Right lobe of liver (tissue), 6 donors: ENCODE results near the gene ZNF695. TPM values are rescaled to one million over a fixed set of nuclear protein-coding genes. Genes with fewer than 3 reads are reported as not detected.

ENCODE experiments used
- ATAC-seq, 4 donors: fragments of 200-7000 bp; cut with Tn5 transposase; one replicate each; pipeline ENCODE4 v1.9.1; 2020; ENCODE audit warnings: mild to moderate bottlenecking in 4 of 4, moderate library complexity in 4 of 4
- DNase-seq, 3 donors: peaks; one replicate each; pipeline ENCODE4 v3.0.0-alpha.2; 2020
- H3K27ac ChIP-seq, 3 donors: fragments of 200-600 bp; one replicate each; pipeline ENCODE4 v1.8.0; 2022
- H3K27me3 ChIP-seq, 2 donors: fragments of 200-600 bp; one replicate each; pipeline ENCODE4 v1.8.0; 2022
- H3K36me3 ChIP-seq, 4 donors: fragments of 200-600 bp; sonication (generic) in 1 of 4; one replicate each; pipeline versions ENCODE4 v1.5.1 to v1.8.0; 2017 to 2022; ENCODE audit warnings: control low read depth in 1 of 4
- H3K4me1 ChIP-seq, 4 donors: fragments of 200-600 bp; sonication (generic) in 1 of 4; one replicate each; pipeline versions ENCODE4 v1.5.1 to v1.8.0; 2017 to 2022; ENCODE audit warnings: control low read depth in 1 of 4
- H3K4me3 ChIP-seq, 3 donors: fragments of 200-600 bp; one replicate each; pipeline ENCODE4 v1.8.0; 2022
- H3K9me3 ChIP-seq, 4 donors: fragments of 200-600 bp; sonication (generic) in 1 of 4; one replicate each; pipeline versions ENCODE4 v1.5.1 to v1.8.0; 2017 to 2022; ENCODE audit warnings: control low read depth in 1 of 4
- CTCF ChIP-seq, 4 donors: fragments of 200-600 bp in 3 of 4; fragments of 450-650 bp in 1 of 4; IDR thresholded peaks; one replicate each; pipeline versions ENCODE4 v1.5.1 to v1.8.0; 2016 to 2022; ENCODE audit warnings: antibody characterized with exemption in 4 of 4, mild to moderate bottlenecking in 2 of 4
- POLR2A ChIP-seq: fragments of 450-650 bp; IDR thresholded peaks from one replicate; pipeline ENCODE4 v1.6.1; 2017; ENCODE audit warnings: antibody characterized with exemption, mild to moderate bottlenecking
- WGBS: methylation state at CpG from one replicate; pipeline ENCODE4 v1.1.6; 2018; ENCODE audit warnings: low coverage, low lambda C conversion rate; ENCODE audit not compliant: insufficient coverage; ENCODE audit errors: missing lambda C conversion rate; 5-methylcytosine and 5-hydroxymethylcytosine counted together
- intact Hi-C, 2 donors: fragments of 100-400 bp; cut with DNase I; formaldehyde crosslinking; loops; one replicate each; pipeline versions ENCODE4 v1.11.2 to v1.14.1; 2022
- total RNA-seq, 6 experiments: library from RNA; depleted of rRNA in 2 of 6; stranded (reverse); fragments of >200 nt in 2 of 6; fragmentation: NEBNext Ultra II Directional in 3 of 6; extraction: Animal tissue kit (Norgen Biotek cat#: 25700) in 3 of 6; gene quantifications; one replicate each; pipeline versions ENCODE4 v1.1.0 to v1.2.4, GENCODE V29; 2016 to 2023
- donor health status: DM: no; HTN: yes; CAD: no.
- donor health status: DM: no; HTN: no; CAD: no.
- donor health status: DM: no; HTN: no; CAD: no.
- donor health status: DM: no; HTN: yes; CAD: no.
- donor health status: DM: no; HTN: yes; CAD: no.

The ZNF695 gene
- total RNA-seq, 6 experiments from 2014 or later, result not detected

- Histone ChIP-seq H3K36me3 (no peaks in the 10 kb centered on the region), H3K9me3 (no peaks in the 10 kb centered on the region), H3K4me3 (no peak overlapping the region), H3K4me1 (no peaks in the 10 kb centered on the region), H3K27me3 (no peaks in the 10 kb centered on the region), H3K27ac (no peak overlapping the region)
- DNase-seq, result no peak
- ATAC-seq, result no peak
- intact Hi-C loops, result no loop called here
- WGBS, result 50% methylated on average over 3 of the region's 4 CpGs
- TF ChIP-seq CTCF (IDR thresholded peaks at IDR 0.05), result no peak
- TF ChIP-seq POLR2A, result no peak
Measured at GRCh38 chr1:246954126-246954525, 53.7 kb downstream of the ZNF695 start.

GRCh38 chr1:246951413-246951812 lies 56.4 kb downstream of the ZNF695 start:
- Histone ChIP-seq H3K4me3 (no peak overlapping the region), H3K4me1 (no peaks in the 10 kb centered on the region), H3K9me3 (no peaks in the 10 kb centered on the region), H3K36me3 (no peaks in the 10 kb centered on the region), H3K27me3 (no peaks in the 10 kb centered on the region), H3K27ac (no peak overlapping the region)
- TF ChIP-seq CTCF (IDR thresholded peaks at IDR 0.05) (no peak), POLR2A (no peak)
- intact Hi-C loops, result no loop called here
- DNase-seq, result no peak
- WGBS, result 50% methylated on average over 1 of the region's 4 CpGs
- ATAC-seq, result no peak

DNA sequence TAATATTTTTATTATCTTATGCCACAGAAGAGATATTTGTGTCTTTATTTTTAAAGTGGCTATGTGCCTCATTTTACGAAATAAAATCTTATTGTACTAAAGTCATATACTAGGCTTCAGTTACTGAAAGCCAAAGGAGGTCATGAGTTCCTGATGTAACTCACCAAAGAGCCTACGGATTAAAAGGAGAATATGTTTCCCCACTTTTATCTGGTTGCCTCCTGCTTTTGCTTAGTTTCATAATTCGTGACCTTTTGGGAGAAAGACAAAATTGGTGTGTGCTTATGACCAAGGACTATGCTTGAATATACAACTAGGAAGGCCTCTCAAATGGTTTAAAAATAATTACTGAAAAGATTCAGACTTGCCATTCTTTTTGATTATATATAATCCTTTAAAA lies 57.9 kb downstream of the ZNF695 start:
- H3K9me3 ChIP-seq, result no peaks in the 10 kb centered on the region
- DNase-seq, result no peak
- 71% methylated on average over 3 of the region's 3 CpGs for WGBS
- no peaks in the 10 kb centered on the region for H3K4me1 ChIP-seq
- no peak overlapping the region for H3K4me3 ChIP-seq
- no peak for ATAC-seq
- TF ChIP-seq CTCF (IDR thresholded peaks at IDR 0.05), result no peak
- no peak for TF ChIP-seq POLR2A
- H3K27ac ChIP-seq, result no peak overlapping the region
- H3K36me3 ChIP-seq, result no peaks in the 10 kb centered on the region
- H3K27me3 ChIP-seq, result no peaks in the 10 kb centered on the region
- intact Hi-C loops, result no loop called here

DNA sequence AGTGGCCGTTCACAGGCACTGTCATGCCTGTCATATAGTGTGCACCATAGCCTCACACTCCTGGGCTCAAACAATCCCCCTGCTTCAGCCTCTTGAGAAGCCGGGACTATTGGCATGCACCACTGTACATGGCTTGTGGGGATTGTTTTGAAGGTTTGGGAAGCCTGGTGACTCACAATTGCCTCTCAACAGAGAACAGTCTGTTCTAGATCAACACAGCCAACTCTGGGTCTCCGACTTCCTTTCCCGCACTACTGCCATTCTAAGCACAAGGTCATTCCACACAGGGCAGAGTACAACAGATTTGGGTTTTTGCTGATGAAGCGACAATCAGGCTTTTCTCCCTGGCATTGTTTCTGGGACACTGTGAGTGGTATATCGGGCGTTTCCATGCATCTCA lies 60.6 kb downstream of the ZNF695 start:
- DNase-seq, result no peak
- no peaks in the 10 kb centered on the region for H3K9me3 ChIP-seq
- H3K4me3 ChIP-seq, result no peak overlapping the region
- 64% methylated on average over 5 of the region's 7 CpGs for WGBS
- peak; percentile 63 to 90 (median 76) for ATAC-seq
- no peak overlapping the region for H3K27ac ChIP-seq
- H3K27me3 ChIP-seq, result no peaks in the 10 kb centered on the region
- TF ChIP-seq POLR2A, result no peak
- no peak for TF ChIP-seq CTCF (IDR thresholded peaks at IDR 0.05)
- no peaks in the 10 kb centered on the region for H3K36me3 ChIP-seq
- H3K4me1 ChIP-seq, result no peaks in the 10 kb centered on the region
- intact Hi-C loops, result no loop called here

DNA sequence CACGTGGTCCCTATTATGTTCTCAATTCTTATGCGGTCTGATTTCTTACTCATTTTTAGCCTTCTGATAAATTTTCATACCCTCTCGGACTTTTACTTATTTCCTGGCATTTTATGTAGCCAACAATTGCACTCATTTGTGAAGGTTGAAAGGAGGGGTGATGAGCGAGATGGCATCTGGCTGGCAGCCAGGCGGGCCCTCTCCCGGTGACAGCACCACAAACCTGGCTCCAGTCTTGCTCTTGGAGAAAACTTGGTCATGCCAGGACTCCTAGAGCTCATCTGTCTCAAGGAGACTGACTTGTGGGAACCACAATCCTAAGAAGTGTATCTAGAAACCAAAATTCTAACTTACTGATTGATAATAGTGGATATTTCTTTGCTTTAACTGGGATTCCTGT lies 61.5 kb downstream of the ZNF695 start:
- intact Hi-C loops, result no loop called here
- TF ChIP-seq CTCF (IDR thresholded peaks at IDR 0.05) (no peak), POLR2A (no peak)
- no peak for ATAC-seq
- H3K9me3 ChIP-seq, result no peaks in the 10 kb centered on the region
- no peaks in the 10 kb centered on the region for H3K4me1 ChIP-seq
- no peak overlapping the region for H3K4me3 ChIP-seq
- no peaks in the 10 kb centered on the region for H3K27me3 ChIP-seq
- no peak overlapping the region for H3K27ac ChIP-seq
- no peaks in the 10 kb centered on the region for H3K36me3 ChIP-seq
- DNase-seq, result no peak
- 90% methylated on average over 6 of the region's 6 CpGs for WGBS
